Loucy (cell line): ENCODE data around the gene MAGEC2.

ENCODE experiments used
- H2AFZ ChIP-seq: fragments of 200-600 bp; sonication (generic); 2 replicates; pipeline ENCODE4 v1.6.0; 2016; ENCODE audit warnings: antibody characterized with exemption, mild to moderate bottlenecking, low read length, moderate library complexity
- H3F3A ChIP-seq: fragments of 200-600 bp; 2 replicates; pipeline ENCODE4 v1.6.0; 2016; ENCODE audit warnings: antibody characterized with exemption, low read depth, mild to moderate bottlenecking
- H3K27me3 ChIP-seq: fragments of 200-600 bp; sonication (generic); 2 replicates; pipeline ENCODE4 v1.6.1; 2014; ENCODE audit warnings: low read length, mild to moderate bottlenecking; ENCODE audit not compliant: insufficient read depth, poor library complexity, severe bottlenecking
- H3K36me3 ChIP-seq: fragments of 200-600 bp; sonication (generic); 2 replicates; pipeline ENCODE4 v1.6.1; 2016; ENCODE audit warnings: low read length; ENCODE audit not compliant: insufficient read depth
- H3K4me1 ChIP-seq: fragments of 200-600 bp; sonication (generic); 2 replicates; pipeline ENCODE4 v1.5.1; 2014; ENCODE audit warnings: low read length, mild to moderate bottlenecking; ENCODE audit not compliant: insufficient read depth, poor library complexity, severe bottlenecking
- H3K4me2 ChIP-seq: fragments of 200-600 bp; sonication (generic); 2 replicates; pipeline ENCODE4 v1.6.0; 2014; ENCODE audit warnings: antibody characterized with exemption, low read length, low read depth, mild to moderate bottlenecking; ENCODE audit not compliant: poor library complexity, severe bottlenecking
- H3K4me3 ChIP-seq: fragments of 200-600 bp; sonication (generic); 2 replicates; pipeline ENCODE4 v1.5.1; 2014; ENCODE audit warnings: low read length, mild to moderate bottlenecking, mixed read lengths; ENCODE audit not compliant: poor library complexity, severe bottlenecking
- H3K79me2 ChIP-seq: fragments of 200-600 bp; sonication (generic); 2 replicates; pipeline ENCODE4 v1.6.1; 2014; ENCODE audit warnings: low read length; ENCODE audit not compliant: insufficient read depth
- H3K9ac ChIP-seq: fragments of 200-600 bp; sonication (generic); 2 replicates; pipeline ENCODE4 v1.6.0; 2014; ENCODE audit warnings: mild to moderate bottlenecking, low read depth, low read length, moderate library complexity; ENCODE audit not compliant: poor library complexity, severe bottlenecking
- H3K9me2 ChIP-seq: fragments of 200-600 bp; sonication (generic); replicated peaks from 2 replicates; pipeline ENCODE4 v1.6.1; 2016; ENCODE audit warnings: low read depth, low read length, mixed read lengths
- H3K9me3 ChIP-seq: fragments of 200-600 bp; sonication (generic); 2 replicates; pipeline ENCODE4 v1.6.1; 2014; ENCODE audit warnings: mild to moderate bottlenecking, antibody characterized with exemption, low read length, low read depth; ENCODE audit not compliant: insufficient read depth
- H4K20me1 ChIP-seq: fragments of 200-600 bp; sonication (generic); 2 replicates; pipeline ENCODE4 v1.6.0; 2014; ENCODE audit warnings: antibody characterized with exemption, low read length, mild to moderate bottlenecking; ENCODE audit not compliant: insufficient read depth, poor library complexity, severe bottlenecking
- CTCF ChIP-seq: fragments of 200-600 bp; sonication (generic); conservative IDR thresholded peaks from 2 replicates; pipeline ENCODE4 v1.5.1; 2014; ENCODE audit warnings: mild to moderate bottlenecking, antibody characterized with exemption, low read length
- EZH2phosphoT487 ChIP-seq: fragments of 200-600 bp; IDR thresholded peaks from 2 replicates; pipeline ENCODE4 v1.6.1; 2018; ENCODE audit warnings: antibody characterized with exemption, mild to moderate bottlenecking, moderate library complexity, borderline replicate concordance

MAGEC2 gene

GRCh38 chrX:142238536-142238935, 33.4 kb upstream of the MAGEC2 start:
- Histone ChIP-seq H3K79me2 (no peaks in the 10 kb centered on the region), H3K9ac (no peak overlapping the region), H3K9me2 (no peaks in the 10 kb centered on the region), H3K4me3 (no peak overlapping the region), H3K27me3 (no peaks in the 10 kb centered on the region), H3K4me2 (no peak overlapping the region), H3K9me3 (no peaks in the 10 kb centered on the region), H3K4me1 (no peaks in the 10 kb centered on the region), H3F3A (no peaks in the 10 kb centered on the region), H3K36me3 (no peaks in the 10 kb centered on the region), H4K20me1 (no peaks in the 10 kb centered on the region), H2AFZ (no peak overlapping the region)
- TF ChIP-seq CTCF (no peak), EZH2phosphoT487 (no peak)

DNA sequence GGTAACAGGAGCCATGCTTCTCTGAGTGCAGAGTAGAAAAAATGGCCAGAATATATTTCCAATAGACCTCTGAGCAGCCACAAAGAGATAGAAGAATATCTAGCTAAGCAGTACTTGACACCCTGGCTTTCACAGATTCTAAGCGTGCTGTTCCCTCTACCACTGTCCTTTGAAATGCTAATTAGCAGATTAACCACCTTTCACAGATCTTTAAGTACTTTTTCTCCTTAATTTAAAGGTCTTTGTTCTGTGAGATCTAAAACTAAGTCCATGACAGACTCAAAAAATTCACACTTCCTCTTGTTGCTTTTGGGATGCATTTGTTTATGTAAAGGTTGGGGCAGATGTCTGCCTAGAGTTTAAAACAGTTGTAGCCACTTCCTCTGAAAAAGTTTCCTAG, 28.3 kb upstream of the MAGEC2 start:
- Histone ChIP-seq H3K9me3 (no peaks in the 10 kb centered on the region), H3K9me2 (no peaks in the 10 kb centered on the region), H3F3A (no peaks in the 10 kb centered on the region), H3K4me3 (no peak overlapping the region), H3K4me2 (no peak overlapping the region), H3K9ac (no peak overlapping the region), H2AFZ (no peak overlapping the region), H4K20me1 (no peaks in the 10 kb centered on the region), H3K36me3 (no peaks in the 10 kb centered on the region), H3K79me2 (no peaks in the 10 kb centered on the region), H3K27me3 (no peaks in the 10 kb centered on the region), H3K4me1 (no peaks in the 10 kb centered on the region)
- no peak for TF ChIP-seq CTCF
- TF ChIP-seq EZH2phosphoT487, result no peak

GRCh38 chrX:142214081-142214480, 9.0 kb upstream of the MAGEC2 start:
- TF ChIP-seq EZH2phosphoT487 (no peak), CTCF (no peak)
- no peaks in the 10 kb centered on the region for H4K20me1 ChIP-seq
- H3K4me3 ChIP-seq, result no peak overlapping the region

More at GRCh38 chrX:142214081-142214480, 9.0 kb upstream of the MAGEC2 start:
- H3K4me2 ChIP-seq, result no peak overlapping the region
- H3K36me3 ChIP-seq, result no peaks in the 10 kb centered on the region
- no peaks in the 10 kb centered on the region for H3K9me3 ChIP-seq
- no peaks in the 10 kb centered on the region for H3K27me3 ChIP-seq
- no peaks in the 10 kb centered on the region for H3F3A ChIP-seq
- H3K9ac ChIP-seq, result no peak overlapping the region
- H3K4me1 ChIP-seq, result no peaks in the 10 kb centered on the region
- no peaks in the 10 kb centered on the region for H3K79me2 ChIP-seq
- no peak overlapping the region for H2AFZ ChIP-seq
- H3K9me2 ChIP-seq, result no peaks in the 10 kb centered on the region
